ENCODE data around the gene TRIM72. TPM values are rescaled to one million over a fixed set of nuclear protein-coding genes. Genes with fewer than 3 reads are reported as not detected.

TRIM72 gene
- total RNA-seq, 4 donors from 2014 or later = not detected

- Histone ChIP-seq H3K27ac (no peak overlapping the region), H3K9me3 (no peaks in the 10 kb centered on the region), H3K27me3 (no peaks in the 10 kb centered on the region), H3K36me3 (peaks cover 0 to 62% (median 0%) of the 10 kb centered on the region in 3 donors), H3K4me3 (no peak overlapping the region), H3K4me1 (peaks cover 0 to 33% (median 14%) of the 10 kb centered on the region in 4 donors)
- no peak for DNase-seq
- TF ChIP-seq CTCF (IDR thresholded peaks at IDR 0.05) = no peak
- no peak for TF ChIP-seq POLR2A (IDR thresholded peaks at IDR 0.05)
Observed at GRCh38 chr16:31183432-31184428, 30.2 kb upstream of the TRIM72 start.

- peaks cover 0 to 74% (median 0%) of the 10 kb centered on the region in 3 donors for H3K36me3 ChIP-seq
- H3K9me3 ChIP-seq = no peaks in the 10 kb centered on the region
- no peak overlapping the region for H3K4me3 ChIP-seq
- TF ChIP-seq CTCF (IDR thresholded peaks at IDR 0.05) = no peak
- TF ChIP-seq POLR2A (IDR thresholded peaks at IDR 0.05) = no peak
- peaks cover 0 to 29% (median 12%) of the 10 kb centered on the region in 4 donors for H3K4me1 ChIP-seq
- H3K27me3 ChIP-seq = no peaks in the 10 kb centered on the region
- DNase-seq = no peak
- no peak overlapping the region for H3K27ac ChIP-seq
Observed at GRCh38 chr16:31184888-31185287, 29.0 kb upstream of the TRIM72 start.

GRCh38 chr16:31185339-31185738 is 28.6 kb upstream of the TRIM72 start:
- no peak overlapping the region for H3K27ac ChIP-seq
- H3K4me1 ChIP-seq = peaks cover 0 to 29% (median 12%) of the 10 kb centered on the region in 4 donors
- H3K9me3 ChIP-seq = no peaks in the 10 kb centered on the region
- no peaks in the 10 kb centered on the region for H3K27me3 ChIP-seq
- no peak for DNase-seq
- no peak overlapping the region for H3K4me3 ChIP-seq
- peaks cover 0 to 78% (median 0%) of the 10 kb centered on the region in 3 donors for H3K36me3 ChIP-seq
- no peak for TF ChIP-seq CTCF (IDR thresholded peaks at IDR 0.05)
- TF ChIP-seq POLR2A (IDR thresholded peaks at IDR 0.05) = no peak

- no peak for TF ChIP-seq CTCF (IDR thresholded peaks at IDR 0.05)
- no peak for TF ChIP-seq POLR2A (IDR thresholded peaks at IDR 0.05)
- peaks cover 0 to 29% (median 12%) of the 10 kb centered on the region in 4 donors for H3K4me1 ChIP-seq
- no peaks in the 10 kb centered on the region for H3K9me3 ChIP-seq
- DNase-seq = no peak
- H3K27ac ChIP-seq = no peak overlapping the region
- H3K4me3 ChIP-seq = no peak overlapping the region
- H3K36me3 ChIP-seq = peaks cover 0 to 86% (median 4%) of the 10 kb centered on the region in 3 donors
- no peaks in the 10 kb centered on the region for H3K27me3 ChIP-seq
Observed at GRCh38 chr16:31186176-31186575, 27.7 kb upstream of the TRIM72 start.

- H3K36me3 ChIP-seq = peaks cover 0 to 96% (median 4%) of the 10 kb centered on the region in 3 donors
Observed at GRCh38 chr16:31186930-31187807, 26.8 kb upstream of the TRIM72 start.

More at GRCh38 chr16:31186930-31187807, 26.8 kb upstream of the TRIM72 start:
- H3K27me3 ChIP-seq = no peaks in the 10 kb centered on the region
- no peak overlapping the region for H3K27ac ChIP-seq
- DNase-seq = no peak
- no peaks in the 10 kb centered on the region for H3K9me3 ChIP-seq
- no peak overlapping the region for H3K4me3 ChIP-seq
- TF ChIP-seq POLR2A (IDR thresholded peaks at IDR 0.05) (no peak), CTCF (IDR thresholded peaks at IDR 0.05) (no peak)
- H3K4me1 ChIP-seq = peaks cover 0 to 21% (median 9%) of the 10 kb centered on the region in 4 donors

Measured in Peyer's patch (tissue), 4 donors.